Common myeloid progenitor, CD34-positive (primary cell): Measurements from ENCODE around the gene INPP4B.
A peak's percentile ranks its signal among the peaks of the same experiment; 100 is the strongest.

ENCODE experiments used
- CTCF ChIA-PET: fragments of 350-600 bp; sonication (Branson Sonifier 250); formaldehyde crosslinking; loops from one replicate; lab custom pipeline; 2021; ENCODE audit warnings: antibody characterized with exemption; lab: Charles Lee
- POLR2A ChIA-PET: fragments of 350-600 bp; sonication (Branson Sonifier 250); formaldehyde crosslinking; loops from one replicate; lab custom pipeline; 2021; ENCODE audit warnings: antibody characterized with exemption; lab: Charles Lee
- DNase-seq, 3 donors: peaks; one replicate each; pipeline versions ENCODE4 v3.0.0 to v3.0.0-alpha.2; 2013
- H3K27ac ChIP-seq, 2 experiments: 1 replicate in 1 of 2; 2 replicates in 1 of 2; pipeline ENCODE4 v1.7.0; 2013; ENCODE audit warnings: inconsistent platforms in 2 of 2, low read length in 2 of 2, mild to moderate bottlenecking in 2 of 2, low read depth in 1 of 2, moderate library complexity in 1 of 2; ENCODE audit not compliant: severe bottlenecking in 2 of 2, insufficient read depth in 1 of 2, poor library complexity in 1 of 2
- H3K27me3 ChIP-seq, 5 experiments: replicated peaks in 2 of 5; 1 replicate in 3 of 5; 2 replicates in 2 of 5; pipeline versions ENCODE4 v1.6.1 to v1.7.0; 2013; ENCODE audit warnings: low read length in 4 of 5, mild to moderate bottlenecking in 2 of 5, moderate library complexity in 2 of 5, inconsistent platforms in 1 of 5; ENCODE audit not compliant: insufficient read depth in 5 of 5, control insufficient read depth in 4 of 5
- H3K36me3 ChIP-seq, 4 experiments: 1 replicate in 2 of 4; 2 replicates in 2 of 4; pipeline versions ENCODE4 v1.6.1 to v1.7.0; 2013; ENCODE audit warnings: low read length in 3 of 4, control low read depth in 1 of 4, mild to moderate bottlenecking in 1 of 4; ENCODE audit not compliant: control insufficient read depth in 4 of 4, insufficient read depth in 4 of 4
- H3K4me1 ChIP-seq, 4 experiments: 1 replicate in 3 of 4; 2 replicates in 1 of 4; pipeline versions ENCODE4 v1.6.1 to v1.7.1; 2013; ENCODE audit warnings: low read length in 3 of 4, mild to moderate bottlenecking in 3 of 4, control low read depth in 1 of 4, inconsistent platforms in 1 of 4, moderate library complexity in 1 of 4; ENCODE audit not compliant: control insufficient read depth in 4 of 4, insufficient read depth in 4 of 4; ENCODE audit errors: control extremely low read depth in 1 of 4
- H3K4me3 ChIP-seq, 7 experiments: 1 replicate in 4 of 7; 2 replicates in 3 of 7; pipeline versions ENCODE4 v1.5.1 to v1.7.0; 2013; ENCODE audit warnings: mild to moderate bottlenecking in 7 of 7, low read length in 6 of 7, moderate library complexity in 6 of 7, inconsistent platforms in 2 of 7, low read depth in 2 of 7, control low read depth in 1 of 7; ENCODE audit not compliant: insufficient read depth in 4 of 7, control insufficient read depth in 1 of 7; ENCODE audit errors: extremely low read depth in 1 of 7
- H3K9me3 ChIP-seq, 5 experiments: 1 replicate in 4 of 5; 2 replicates in 1 of 5; pipeline versions ENCODE4 v1.6.1 to v1.7.1; 2013; ENCODE audit warnings: low read length in 4 of 5, mild to moderate bottlenecking in 2 of 5, inconsistent platforms in 1 of 5, low read depth in 1 of 5, moderate library complexity in 1 of 5; ENCODE audit not compliant: control insufficient read depth in 4 of 5, insufficient read depth in 2 of 5; ENCODE audit errors: control extremely low read depth in 1 of 5
- WGBS: methylation state at CpG from one replicate; pipeline ENCODE4 v1.1.5; 2013; ENCODE audit not compliant: insufficient coverage; 5-methylcytosine and 5-hydroxymethylcytosine counted together

The INPP4B gene

DNA sequence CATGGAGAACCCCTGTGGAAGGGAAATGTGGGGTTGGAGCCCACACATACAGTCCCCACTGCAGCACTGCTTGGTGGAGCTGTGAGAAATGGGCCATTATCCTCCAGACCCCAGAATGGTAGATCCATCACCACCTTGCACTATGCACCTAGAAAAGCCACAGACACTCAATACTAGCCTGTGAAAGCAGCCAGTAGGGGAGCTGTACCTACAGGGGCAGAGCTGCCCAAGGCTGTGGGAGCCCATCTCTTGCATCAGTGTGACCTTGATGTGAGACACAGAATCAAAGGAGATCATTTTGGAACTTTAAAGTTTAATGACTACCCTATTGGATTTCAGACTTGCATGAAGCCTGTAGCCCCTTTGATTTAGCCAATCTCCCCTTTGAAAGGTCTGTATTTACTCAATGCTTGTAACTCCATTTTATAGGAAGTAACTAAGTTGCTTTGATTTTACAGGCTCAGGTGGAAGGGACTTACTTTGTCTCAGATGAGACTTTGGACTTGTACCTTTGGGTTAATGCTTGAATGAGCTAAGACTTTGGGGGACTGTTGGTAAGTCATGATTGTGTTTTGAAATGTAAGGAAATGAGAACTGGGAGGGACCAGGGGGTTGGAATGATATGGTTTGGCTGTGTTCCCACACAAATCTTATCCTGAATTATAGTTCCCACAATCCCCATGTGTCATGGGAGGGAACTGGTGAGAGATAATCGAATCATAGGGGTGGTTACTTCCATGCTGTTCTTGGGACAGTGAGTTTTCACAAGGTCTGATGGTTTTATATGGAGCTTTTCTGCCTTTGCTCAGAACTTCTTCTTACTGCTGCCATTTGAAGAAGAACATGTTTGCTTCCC is 352.6 kb downstream of the INPP4B start:
- peaks cover 0 to 2% (median 0%) of the 10 kb centered on the region in 4 experiments for H3K36me3 ChIP-seq
- ChIA-PET POLR2A (no interaction called here), CTCF (interaction anchor here (1.1 kb wide), 1 partner anchor 20 kb away, joined by 3 read pairs; no protein-coding TSS in a partner anchor)
- no peak overlapping the region for H3K4me3 ChIP-seq
- peaks cover 0 to 2% (median 0%) of the 10 kb centered on the region in 4 experiments for H3K4me1 ChIP-seq
- H3K9me3 ChIP-seq, result peaks cover 0 to 8% (median 0%) of the 10 kb centered on the region in 5 experiments
- no peaks in the 10 kb centered on the region for H3K27me3 ChIP-seq
- WGBS, result no CpG with 5 or more reads among the region's 1 CpG
- no peak overlapping the region for H3K27ac ChIP-seq
- DNase-seq, result no peak

DNA sequence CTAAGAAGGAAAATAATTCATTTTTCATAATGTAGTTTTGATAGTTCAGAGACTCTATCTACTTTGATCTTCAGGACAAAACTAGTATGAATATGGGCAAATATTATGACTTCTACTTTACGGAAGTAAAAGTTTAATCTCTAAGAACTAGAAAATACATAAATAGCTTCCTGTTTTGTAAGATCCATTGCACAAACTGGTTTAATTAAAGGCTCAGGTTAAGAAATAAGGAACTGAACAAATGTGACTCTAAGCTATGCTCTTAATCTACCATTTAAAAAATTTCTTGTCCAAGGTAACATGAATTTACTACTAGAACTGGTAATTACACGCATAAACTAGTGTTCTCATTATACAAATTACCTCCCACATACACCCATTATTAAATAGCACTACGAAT is 360.6 kb downstream of the INPP4B start:
- Histone ChIP-seq H3K4me1 (peaks cover 0 to 19% (median 7%) of the 10 kb centered on the region in 4 experiments), H3K27me3 (no peaks in the 10 kb centered on the region), H3K27ac (no peak overlapping the region), H3K9me3 (peaks cover 0 to 3% (median 0%) of the 10 kb centered on the region in 5 experiments), H3K4me3 (peak overlapping the region in 1 of 7 experiments; percentile 36), H3K36me3 (no peaks in the 10 kb centered on the region)
- CTCF ChIA-PET, result interaction anchor here (0.8 to 2.1 kb wide), 5 partner anchors 11 to 134 kb away, joined by 3 to 6 read pairs (median 3); no protein-coding TSS in a partner anchor
- WGBS, result 100% methylated on average over 2 of the region's 3 CpGs
- DNase-seq, result peak; percentile 32 to 86 (median 70)
- POLR2A ChIA-PET, result no interaction called here

DNA sequence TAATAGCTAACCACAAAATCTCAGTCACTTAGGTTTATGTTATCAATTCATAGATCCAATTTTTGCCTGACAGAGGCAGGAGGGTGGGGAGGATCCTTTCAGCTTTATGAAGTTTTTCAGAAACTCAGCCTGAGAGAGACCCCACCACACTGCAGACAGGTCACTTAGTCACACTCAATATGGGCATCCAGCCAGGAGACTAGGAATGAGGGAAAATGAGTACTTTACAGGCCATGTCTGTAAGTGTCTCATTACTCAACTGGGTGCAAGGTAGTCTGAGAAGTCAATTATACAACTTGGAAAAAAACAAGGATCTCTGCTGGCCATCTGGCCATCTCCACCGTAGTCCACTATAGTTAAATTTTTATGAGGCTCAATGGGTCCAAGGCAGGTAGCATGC is 365.9 kb downstream of the INPP4B start:
- CTCF ChIA-PET, result interaction anchor here (1.1 to 1.2 kb wide), 2 partner anchors 9 to 11 kb away, joined by 3 to 4 read pairs; no protein-coding TSS in a partner anchor
- peak in 2 of 3 donors; percentile 25 to 27 for DNase-seq

DNA sequence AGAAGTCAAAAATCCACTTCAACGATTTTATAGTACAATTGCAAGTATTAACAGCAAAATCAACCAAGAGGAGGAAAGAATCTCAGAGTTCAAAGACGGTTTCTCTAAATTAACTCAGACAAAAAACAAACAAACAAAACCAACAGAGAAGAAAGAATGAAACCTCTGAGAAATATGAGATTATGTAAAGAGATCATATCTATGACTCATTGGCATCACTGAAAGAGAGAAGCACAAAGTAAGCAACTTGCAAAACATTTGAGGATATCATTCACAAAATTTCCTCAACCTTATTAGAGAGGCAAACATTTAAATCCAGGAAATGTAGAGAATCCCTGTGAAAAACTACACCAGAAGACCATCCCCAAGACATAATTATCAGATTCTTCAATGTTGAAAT is 370.4 kb downstream of the INPP4B start:
- ChIA-PET POLR2A (interaction anchor here (0.6 kb wide), 1 partner anchor 70 kb away, joined by 3 read pairs; no protein-coding TSS in a partner anchor), CTCF (interaction anchor here (2.7 kb wide), 1 partner anchor 10 kb away, joined by 6 read pairs; no protein-coding TSS in a partner anchor)
- H3K4me1 ChIP-seq, result peaks cover 0 to 3% (median 0%) of the 10 kb centered on the region in 4 experiments
- H3K9me3 ChIP-seq, result no peaks in the 10 kb centered on the region
- peaks cover 0 to 6% (median 0%) of the 10 kb centered on the region in 4 experiments for H3K36me3 ChIP-seq
- no peaks in the 10 kb centered on the region for H3K27me3 ChIP-seq
- WGBS, result no CpG with 5 or more reads among the region's 2 CpGs
- DNase-seq, result no peak
- no peak overlapping the region for H3K27ac ChIP-seq
- no peak overlapping the region for H3K4me3 ChIP-seq

More for the DNA sequence above, 365.9 kb downstream of the INPP4B start:
- POLR2A ChIA-PET, result no interaction called here
- H3K4me1 ChIP-seq, result peaks cover 0 to 13% (median 3%) of the 10 kb centered on the region in 4 experiments
- H3K27me3 ChIP-seq, result no peaks in the 10 kb centered on the region
- H3K9me3 ChIP-seq, result no peaks in the 10 kb centered on the region
- H3K27ac ChIP-seq, result no peak overlapping the region
- no CpG with 5 or more reads among the region's 1 CpG for WGBS
- H3K36me3 ChIP-seq, result no peaks in the 10 kb centered on the region
- no peak overlapping the region for H3K4me3 ChIP-seq

DNA sequence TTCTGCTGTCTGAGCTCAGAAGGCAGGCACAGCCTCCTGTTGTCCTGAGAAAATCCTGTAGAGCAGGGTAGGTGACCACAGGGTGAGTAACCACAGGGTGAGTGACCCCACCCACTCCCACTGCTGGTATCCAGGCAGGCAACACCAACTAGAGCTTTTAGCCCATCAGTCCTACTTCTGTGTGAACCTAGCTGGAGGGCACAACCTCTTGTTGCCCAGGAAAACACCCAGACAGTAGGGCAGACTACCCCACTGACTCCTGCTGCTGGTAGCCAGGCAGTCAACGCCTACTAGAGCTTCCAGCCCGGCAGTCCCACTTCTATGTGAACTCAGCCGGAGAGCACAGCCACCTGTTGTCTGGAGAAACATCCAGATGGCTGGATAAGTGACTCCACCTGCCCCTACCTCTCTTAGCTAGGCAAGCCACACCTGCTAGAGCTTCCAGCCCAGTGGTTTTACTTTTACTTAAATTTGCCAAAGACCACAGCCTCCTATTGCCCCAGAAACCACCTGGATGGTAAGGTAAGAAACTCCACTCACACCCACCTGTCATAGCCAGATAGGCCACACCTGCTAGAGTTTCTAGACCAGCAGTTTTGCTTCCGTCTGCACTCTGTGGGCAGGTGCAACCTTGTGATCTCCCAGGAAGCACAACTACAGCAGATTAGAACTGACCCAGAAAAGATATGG is 371.6 kb downstream of the INPP4B start:
- no peak overlapping the region for H3K27ac ChIP-seq

DNA sequence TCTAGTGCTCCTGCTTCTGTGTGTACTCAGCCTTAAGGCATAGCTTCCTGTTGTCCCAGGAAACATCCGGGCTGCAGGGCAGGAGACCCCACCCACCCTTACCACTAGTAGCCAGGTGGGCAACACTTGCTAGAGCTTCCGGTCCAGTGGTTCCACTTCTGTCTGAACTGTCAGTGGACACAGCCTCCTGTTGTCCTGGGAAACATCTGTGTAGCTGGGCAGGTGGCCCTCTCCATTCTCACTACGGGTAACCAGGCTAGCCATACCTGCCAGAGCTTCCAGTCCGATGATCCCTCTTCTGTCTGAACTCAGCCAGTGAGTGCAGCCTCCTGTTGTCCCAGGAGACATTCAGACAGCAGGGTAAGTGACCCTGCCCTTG is 372.2 kb downstream of the INPP4B start:
- Histone ChIP-seq H3K4me3 (no peak overlapping the region), H3K9me3 (no peaks in the 10 kb centered on the region), H3K4me1 (peaks cover 0 to 3% (median 0%) of the 10 kb centered on the region in 4 experiments), H3K27ac (no peak overlapping the region), H3K27me3 (no peaks in the 10 kb centered on the region), H3K36me3 (peaks cover 0 to 6% (median 0%) of the 10 kb centered on the region in 4 experiments)
- CTCF ChIA-PET, result interaction anchor here (0.8 to 2.7 kb wide), 3 partner anchors 12 to 67 kb away, joined by 3 to 6 read pairs (median 3); no protein-coding TSS in a partner anchor
- POLR2A ChIA-PET, result no interaction called here
- WGBS, result 88% methylated on average over 4 of the region's 4 CpGs
- no peak for DNase-seq

More for the DNA sequence above, 371.6 kb downstream of the INPP4B start:
- ChIA-PET CTCF (interaction anchor here (1.0 to 2.7 kb wide), 2 partner anchors 11 to 100 kb away, joined by 3 to 6 read pairs; no protein-coding TSS in a partner anchor), POLR2A (no interaction called here)
- no peaks in the 10 kb centered on the region for H3K27me3 ChIP-seq
- WGBS, result 87% methylated on average over 4 of the region's 4 CpGs
- H3K4me1 ChIP-seq, result peaks cover 0 to 3% (median 0%) of the 10 kb centered on the region in 4 experiments
- H3K4me3 ChIP-seq, result no peak overlapping the region
- H3K36me3 ChIP-seq, result peaks cover 0 to 6% (median 0%) of the 10 kb centered on the region in 4 experiments
- DNase-seq, result no peak
- no peaks in the 10 kb centered on the region for H3K9me3 ChIP-seq
